HG03378 (cell line): ENCODE measurements around the gene AXIN2.

Experiments used
- ATAC-seq: cut with Tn5 transposase; IDR thresholded peaks from one replicate; pipeline ENCODE4 v1.9.1; 2021; ENCODE audit warnings: mild to moderate bottlenecking, moderate library complexity; ENCODE audit not compliant: unreplicated experiment

AXIN2 gene, protein sequence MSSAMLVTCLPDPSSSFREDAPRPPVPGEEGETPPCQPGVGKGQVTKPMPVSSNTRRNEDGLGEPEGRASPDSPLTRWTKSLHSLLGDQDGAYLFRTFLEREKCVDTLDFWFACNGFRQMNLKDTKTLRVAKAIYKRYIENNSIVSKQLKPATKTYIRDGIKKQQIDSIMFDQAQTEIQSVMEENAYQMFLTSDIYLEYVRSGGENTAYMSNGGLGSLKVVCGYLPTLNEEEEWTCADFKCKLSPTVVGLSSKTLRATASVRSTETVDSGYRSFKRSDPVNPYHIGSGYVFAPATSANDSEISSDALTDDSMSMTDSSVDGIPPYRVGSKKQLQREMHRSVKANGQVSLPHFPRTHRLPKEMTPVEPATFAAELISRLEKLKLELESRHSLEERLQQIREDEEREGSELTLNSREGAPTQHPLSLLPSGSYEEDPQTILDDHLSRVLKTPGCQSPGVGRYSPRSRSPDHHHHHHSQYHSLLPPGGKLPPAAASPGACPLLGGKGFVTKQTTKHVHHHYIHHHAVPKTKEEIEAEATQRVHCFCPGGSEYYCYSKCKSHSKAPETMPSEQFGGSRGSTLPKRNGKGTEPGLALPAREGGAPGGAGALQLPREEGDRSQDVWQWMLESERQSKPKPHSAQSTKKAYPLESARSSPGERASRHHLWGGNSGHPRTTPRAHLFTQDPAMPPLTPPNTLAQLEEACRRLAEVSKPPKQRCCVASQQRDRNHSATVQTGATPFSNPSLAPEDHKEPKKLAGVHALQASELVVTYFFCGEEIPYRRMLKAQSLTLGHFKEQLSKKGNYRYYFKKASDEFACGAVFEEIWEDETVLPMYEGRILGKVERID

DNA sequence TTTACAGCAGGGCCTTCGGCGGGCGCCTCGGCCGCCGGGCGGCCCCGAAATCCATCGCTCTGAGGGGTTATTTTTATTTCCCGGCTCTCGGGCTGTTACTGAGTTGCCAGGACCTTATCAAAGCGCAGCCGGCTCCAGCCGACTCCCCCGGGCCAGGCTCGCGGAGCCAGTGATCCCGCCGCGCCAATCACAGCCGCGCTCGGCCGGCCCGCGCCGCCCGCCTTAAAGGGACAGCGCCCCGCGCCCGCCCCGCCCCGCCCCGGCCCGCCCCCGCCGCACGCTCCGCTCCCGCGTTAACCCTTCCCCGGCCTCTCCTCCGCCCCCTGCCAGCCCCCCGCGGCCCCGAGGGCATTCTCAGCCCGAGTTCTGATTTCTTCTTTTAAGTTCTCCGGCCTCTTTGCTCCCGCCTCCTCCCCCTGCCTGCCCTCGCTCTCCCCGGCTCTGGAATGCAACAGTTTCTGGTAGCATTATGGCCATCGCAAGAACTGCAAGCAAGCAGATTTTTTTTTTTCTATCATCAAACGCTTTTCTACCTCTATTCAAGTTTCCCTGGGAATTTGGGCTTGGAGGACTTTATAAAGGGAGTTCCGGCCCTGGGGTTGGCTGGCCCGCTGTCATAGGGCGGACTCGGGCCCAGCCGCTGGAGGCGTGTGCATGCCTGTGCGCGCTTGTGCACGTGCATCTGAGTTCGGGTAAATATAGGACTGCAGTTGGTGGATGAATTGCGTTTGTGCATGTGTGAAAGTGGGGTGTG lies at the start of gene AXIN2:
Gene AXIN2 (minus strand): TSS at position 197 of the 754 bp plus-strand sequence. CDS start 3,028 bp downstream, outside the sequence.
- ATAC-seq, result no peak

DNA sequence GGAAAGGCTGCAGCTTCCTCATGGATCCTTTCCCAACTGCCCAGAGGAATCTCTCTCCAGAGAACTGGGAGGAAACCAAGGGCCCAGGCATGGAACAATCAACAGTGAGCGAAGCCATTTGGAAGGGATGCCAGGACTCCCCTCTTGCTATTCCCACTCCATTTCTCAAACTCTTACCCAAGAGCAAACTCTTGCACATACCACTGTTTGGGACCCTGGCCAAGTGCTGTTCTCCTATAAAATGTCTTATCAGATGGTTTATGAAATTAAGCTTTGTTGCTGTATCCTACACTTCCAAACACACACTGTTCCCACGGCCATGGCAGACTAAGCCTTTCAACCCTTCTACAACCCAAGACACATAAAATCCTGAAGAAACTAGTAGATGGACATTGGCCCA lies 48.3 kb upstream of the AXIN2 start:
- ATAC-seq, result no peak

DNA sequence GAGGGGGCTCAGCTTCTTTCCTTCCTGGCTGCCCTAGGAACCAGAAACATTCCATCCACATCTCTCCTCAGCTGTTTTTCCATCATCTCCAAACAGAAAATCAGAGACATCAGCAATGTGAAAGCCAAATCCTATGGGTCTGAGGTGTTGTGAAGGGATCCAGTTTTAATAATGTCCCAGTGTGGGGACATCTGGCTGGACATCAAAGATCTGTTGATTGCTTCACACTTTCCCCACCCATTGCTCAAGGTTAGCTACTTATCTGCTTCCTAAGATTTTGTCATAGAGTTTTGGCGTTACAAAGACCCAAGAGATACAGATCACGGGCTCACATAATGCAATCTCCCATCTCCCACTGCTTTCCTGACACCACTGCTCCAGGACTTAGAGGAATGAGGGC lies 47.8 kb upstream of the AXIN2 start:
- no peak for ATAC-seq

DNA sequence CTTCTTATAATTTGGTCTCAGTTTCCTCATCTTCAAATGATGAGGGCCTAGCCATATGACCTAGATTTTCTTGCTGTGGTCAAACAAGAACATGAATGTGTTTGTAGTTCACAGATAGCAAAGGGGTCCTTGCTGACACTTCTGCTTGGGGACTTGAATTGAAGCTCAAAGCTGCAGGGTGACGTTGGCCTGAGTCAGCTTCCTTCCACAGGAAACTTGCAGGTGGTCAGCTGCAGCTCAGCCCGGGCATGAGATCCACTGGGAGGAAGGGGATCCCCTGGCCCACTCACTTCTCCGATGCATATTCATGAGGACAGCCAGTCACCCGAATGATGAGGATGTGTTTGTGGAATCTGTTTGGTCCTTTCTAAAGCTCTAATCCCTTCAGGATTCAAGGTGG lies 42.6 kb upstream of the AXIN2 start:
- no peak for ATAC-seq

DNA sequence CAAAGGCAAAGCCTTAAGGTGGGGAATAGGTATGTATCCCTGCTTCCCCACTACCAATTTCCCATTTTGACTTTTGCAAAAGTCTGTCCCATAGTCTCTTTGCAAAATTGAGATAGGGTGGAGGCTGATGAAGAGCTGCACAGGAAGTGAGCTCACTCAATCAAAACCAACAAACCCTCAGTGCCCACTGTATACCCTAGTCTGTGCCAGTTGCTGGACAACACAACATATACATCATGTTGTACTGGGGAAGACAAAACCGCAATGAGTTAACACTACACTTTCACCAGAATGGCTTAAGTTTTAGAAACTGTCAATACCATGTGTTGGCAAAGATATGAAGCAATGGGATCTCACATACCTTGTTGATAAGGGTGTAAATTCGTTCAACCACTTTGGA lies 40.4 kb upstream of the AXIN2 start:
- no peak for ATAC-seq

DNA sequence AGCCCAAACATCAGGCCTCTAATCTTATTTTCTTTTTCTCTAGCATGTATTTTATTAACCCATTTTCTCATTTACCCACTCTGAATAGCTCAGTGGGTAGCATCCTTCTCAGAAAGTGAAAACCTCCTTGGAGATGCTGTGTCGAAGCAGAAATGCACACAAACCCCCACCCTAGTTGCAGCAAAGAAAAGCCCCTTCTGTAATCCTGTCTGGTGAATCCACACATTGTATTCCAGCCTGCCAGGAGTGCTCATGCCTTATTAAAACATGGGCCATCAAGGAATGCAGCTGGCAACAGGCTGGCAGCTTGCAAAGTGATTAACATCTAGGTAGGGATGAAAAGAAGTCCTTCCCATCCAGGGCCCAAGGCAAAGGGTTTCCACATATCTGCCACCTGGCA lies 39.7 kb upstream of the AXIN2 start:
- no peak for ATAC-seq

DNA sequence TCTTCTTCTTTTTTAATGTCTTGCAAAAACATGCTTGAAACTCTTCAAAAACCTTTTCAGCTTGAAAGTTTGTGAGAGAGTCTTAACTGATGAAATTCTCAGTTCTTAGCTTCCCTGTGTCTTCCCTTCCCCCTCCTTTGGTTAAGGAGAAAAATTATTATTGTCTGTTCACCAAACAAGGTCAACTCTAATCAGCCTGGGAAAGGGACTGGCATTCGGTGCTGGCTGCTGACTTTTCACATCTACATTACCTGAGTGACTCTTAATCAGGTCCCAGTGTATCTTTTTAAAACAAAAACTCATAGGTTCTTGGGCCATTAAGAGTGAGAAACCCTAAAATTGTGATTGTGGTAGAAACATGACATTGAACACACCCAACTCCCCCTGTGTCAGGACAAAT lies 39.1 kb upstream of the AXIN2 start:
- ATAC-seq, result no peak

DNA sequence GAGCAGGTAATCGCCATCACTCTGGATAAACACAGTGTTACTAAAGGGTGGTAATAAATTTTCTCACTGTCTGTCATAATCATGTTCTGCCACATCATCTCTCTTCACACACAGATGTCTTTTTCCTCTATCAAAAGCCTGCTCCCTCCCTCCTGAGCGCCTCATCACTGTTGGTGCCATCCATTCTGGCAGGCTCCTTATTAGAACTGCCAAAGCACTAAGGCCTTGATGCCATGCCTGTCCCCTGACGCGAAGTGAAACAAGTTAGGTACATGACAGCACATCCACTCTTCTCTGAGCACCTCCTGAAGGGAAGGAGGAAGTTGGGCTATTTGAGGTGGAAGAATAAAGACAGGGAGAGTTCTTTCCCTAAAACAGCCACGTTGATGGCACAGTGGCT lies 38.2 kb upstream of the AXIN2 start:
- no peak for ATAC-seq

DNA sequence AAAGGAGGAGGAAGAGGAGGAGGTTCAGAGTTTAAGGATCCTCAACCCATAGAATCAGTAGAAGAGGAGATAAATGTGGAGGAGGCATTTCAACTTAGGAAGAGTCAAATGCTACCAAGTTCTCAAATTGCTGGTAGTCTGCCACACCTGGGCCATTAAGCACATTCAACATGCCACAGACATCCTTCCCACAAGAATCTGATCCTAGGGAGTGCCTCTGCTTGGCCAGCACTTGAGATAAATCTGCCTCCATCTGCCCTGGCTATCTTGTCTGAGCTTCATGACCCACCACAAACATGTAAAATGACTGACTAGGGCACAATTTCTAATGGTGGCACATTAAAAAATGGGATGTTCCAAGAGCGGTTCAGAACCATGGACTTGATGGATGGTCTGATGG lies 37.3 kb upstream of the AXIN2 start:
- no peak for ATAC-seq

DNA sequence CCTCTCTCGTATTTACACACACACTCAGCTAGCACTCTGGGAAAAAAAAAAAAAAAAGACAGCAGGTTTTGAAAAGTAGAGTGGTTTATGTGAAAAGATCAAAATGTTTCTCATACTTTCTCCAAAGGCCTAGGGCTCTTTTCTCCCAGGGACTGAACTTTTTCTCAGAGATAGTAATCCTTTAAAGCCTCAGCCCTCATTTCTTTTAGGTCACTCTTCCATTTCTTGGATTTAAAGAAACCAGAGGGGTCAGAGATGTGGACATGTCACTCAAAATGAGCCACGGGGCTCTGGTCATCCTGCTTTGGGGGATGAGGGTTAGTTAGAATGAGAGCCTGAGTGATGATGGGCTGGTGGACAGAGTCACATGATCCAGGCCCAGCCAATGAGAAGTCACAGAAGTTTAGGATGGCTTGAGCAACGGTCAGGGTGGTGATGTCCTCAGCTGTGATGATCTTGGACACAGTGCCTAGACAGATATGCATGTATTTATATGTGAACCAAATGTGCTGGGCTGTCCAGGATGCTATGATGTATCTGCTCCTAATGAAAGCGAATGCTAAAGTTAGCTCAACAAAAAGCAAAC lies 33.7 kb upstream of the AXIN2 start:
- no peak for ATAC-seq

DNA sequence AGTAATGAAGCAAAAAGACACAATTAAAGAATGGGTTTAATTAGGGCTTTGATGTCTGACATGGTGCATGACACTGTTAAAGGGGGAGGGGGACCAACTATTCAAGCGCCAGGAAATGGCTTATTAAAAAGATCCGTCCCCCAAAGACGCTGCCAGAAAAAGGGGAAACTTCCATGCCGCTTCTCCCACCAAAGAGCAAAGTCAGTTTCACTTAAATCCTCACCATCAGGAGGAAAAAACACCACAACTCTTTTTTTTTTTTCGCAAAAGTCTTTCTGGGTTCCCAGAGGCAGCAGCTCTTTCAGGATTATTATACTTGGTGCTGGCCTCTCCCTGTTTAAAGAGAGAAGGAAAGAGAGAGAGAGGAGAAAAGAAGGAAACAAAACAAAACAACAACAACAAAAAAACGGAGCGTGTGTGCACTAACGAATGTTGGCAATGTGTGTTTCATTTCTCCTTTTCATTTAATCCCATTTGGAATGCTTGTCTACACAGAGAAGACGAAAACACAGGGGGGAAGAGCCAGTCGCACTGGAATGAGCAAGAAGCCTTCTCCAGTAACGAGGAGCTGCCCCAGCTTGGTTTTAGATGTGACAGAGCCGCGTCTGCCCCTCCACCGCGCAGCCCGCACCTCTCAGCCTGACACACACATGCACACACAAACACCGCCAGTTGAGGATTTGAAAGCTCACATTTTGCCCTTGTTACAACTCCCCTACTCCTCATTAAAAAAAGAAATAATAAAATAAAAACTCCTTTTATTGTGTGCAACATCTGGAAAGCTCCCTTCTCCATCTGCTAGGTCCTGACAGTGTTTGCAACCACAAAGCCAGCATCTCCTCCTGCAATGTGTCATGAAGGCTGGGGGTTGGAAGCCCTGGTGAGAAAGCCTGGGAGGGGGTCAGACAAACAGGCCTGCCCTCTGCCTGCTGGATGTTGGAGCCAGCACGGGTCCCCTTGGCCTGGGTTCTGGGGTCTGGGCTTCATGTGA lies 32.7 kb upstream of the AXIN2 start:
- no peak for ATAC-seq

DNA sequence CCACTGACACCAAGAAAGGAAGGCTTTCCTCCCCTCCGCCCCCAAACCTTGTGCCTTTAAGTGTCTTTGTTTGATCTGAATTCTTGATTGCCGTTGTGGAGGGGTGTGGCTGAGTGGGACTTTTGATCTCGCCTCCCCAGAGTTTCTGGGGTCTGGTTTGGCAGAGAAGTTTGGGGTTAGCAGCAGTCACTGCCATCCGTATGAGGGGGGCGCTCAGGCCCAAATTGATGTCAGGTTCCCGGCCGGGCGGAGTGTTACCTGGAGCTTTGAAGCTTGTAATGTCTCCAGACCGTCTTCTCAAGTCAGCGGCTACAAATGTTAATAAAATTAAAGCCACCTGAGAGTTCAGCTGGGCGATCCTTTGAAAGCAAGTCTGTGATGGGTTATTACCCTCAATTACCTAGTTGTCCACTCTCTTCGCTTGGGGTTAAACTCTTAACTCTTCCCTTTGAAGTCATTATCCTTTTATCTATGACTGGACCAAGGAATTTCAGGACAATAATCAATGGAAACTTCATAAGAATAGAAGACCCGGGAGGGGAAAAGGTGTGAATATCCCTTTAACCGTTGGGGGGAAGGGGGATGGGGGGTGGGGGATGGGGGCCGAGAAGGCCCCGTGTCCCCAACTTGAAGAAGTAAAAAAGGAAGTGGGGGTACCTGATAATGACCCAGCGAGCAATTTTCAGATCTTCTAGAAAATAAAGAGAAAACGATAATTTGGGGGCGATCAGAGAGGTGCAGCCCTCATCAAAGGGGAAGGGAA lies 31.8 kb upstream of the AXIN2 start:
- no peak for ATAC-seq

DNA sequence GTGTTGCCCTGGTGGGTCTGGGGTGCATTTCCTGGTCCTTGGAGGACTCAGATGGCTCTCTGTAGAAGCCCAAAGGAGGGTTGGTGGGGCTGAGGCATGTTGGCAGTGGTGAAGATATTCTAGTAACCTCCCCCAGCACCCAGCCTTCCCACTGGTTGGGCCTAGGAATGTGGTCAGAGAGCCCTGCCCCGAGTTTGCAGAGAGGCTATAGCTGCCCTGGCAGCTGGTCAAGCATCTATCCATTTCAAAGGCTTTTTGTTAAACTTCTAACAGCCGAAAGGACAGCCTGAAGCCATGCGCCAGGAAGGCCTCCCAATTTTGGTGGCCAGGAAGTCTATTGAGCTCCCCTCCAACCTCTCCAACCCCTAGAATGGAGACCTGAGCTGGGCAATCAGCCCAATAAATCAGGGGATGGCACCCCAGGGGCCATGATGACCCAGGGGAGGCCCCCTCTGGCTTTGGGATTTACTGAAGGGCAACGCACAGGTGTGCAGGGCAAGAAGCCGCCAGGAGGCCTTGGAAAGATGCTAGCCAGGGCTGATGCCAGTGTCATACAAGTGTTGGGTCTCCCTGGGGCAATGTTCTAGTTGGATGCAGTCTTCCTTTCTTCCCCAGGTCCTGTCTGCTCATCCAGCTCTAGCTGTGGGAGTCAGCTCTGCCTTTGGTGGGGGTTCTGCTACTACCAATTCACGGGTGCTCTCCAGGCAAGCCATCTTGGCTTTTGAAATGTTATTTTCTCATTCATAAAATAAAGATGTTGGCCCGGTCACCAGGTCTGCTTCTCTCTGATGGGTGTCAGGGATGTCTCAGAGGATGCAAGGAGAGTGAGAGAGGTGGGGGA lies 30.9 kb upstream of the AXIN2 start:
- ATAC-seq, result no peak

DNA sequence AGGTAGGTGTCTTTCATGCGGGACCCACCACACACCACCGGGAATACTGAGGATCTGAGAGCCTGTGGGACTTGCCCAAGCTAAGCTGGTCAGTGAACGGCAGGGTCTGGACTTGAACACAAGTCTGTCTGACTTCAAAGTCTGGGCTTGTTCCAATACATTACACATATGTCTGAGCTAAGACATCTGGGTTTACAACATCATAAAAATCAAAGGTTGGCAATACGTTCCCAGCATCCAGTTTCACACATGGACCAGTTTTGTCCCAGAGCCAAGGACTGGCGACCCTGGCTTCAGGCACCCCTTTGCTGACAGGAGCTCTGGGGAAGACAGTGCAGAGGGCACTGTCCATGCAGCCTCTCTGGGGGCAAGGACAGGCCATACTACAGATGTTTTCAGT lies 27.9 kb upstream of the AXIN2 start:
- ATAC-seq, result no peak

DNA sequence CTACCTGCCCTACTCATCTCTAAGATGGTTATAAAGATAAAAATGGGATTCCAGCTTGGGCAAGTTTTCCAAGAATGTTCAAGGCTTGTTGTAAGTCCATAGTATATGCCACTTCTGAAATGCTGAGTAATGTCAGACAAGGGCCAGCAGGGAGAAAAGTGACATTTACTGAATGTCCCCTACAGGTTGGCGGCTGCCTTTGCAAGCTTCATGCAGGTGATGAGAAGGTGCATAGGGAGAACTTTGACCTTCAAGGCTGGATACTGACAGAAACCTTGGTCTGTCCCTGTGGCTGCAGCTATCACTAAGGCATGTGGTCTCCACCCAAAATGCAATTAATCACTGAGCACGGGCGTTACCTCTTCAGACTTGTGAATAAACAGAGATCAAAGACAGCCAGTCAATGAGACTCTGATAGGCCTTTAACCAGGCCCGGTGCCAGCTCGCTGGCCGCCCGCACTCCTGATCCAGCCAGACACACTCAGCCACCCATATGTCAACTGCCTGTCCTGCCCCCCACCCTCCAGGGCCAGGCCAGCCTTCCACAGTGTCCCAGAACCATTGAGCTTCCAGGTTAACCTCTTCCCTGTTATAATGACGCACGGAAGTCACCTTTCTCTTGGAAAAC lies 26.8 kb upstream of the AXIN2 start:
- no peak for ATAC-seq

DNA sequence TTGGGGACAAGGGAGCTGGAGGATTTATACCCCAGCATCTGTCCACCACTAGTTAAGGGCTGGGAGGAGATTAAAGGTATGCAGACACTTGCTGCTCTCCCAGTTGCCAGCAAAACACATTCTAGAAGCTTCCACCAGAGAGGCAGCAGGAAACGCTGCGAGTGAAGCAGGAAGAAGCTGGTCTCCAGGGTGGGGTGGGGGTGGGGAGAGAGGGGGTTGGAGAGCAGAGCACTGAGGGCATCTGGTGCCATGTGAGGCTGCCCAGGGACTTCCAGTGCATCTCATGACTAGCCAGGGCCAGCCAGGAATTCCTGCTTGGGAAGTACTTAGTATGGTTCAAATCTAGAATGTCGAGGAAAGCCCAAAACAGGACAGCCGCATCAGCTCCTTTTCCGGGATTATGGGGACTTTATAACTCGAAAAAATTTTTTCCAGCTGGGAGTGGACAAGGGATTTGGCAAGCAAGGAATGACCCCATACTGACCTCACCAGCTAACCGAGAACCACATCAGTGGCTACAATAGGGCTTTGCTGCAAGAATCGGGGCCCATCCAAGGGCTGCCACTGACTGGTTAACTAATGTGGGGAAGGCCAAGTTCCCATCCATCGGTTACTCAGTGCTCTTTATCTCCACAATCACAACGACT lies 26.2 kb upstream of the AXIN2 start:
- no peak for ATAC-seq

DNA sequence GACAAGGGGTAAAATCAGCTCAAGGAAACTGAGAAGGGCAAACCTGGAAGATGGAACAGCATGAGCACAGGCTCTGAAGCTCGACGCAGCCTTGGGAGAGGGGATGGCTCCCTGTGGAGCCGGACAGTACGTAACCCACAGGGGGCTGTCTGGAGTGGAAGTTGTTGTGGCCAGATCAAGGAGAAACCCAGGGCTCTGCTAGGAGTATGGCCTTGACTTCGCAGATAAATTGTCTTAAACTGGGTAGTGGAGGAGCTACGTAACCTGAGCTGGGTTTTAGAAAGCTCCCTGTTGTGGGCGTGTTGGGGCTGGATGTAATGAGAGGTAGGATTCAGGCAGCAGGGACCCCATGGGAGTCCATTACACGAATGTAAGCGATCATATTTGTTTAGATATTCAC lies 25.5 kb upstream of the AXIN2 start:
- no peak for ATAC-seq
